Measurements from ENCODE around the gene RIMS4. TPM values are rescaled to one million over a fixed set of nuclear protein-coding genes. Genes with fewer than 3 reads are reported as not detected.

The RIMS4 gene
- total RNA-seq, 1 donor from 2014 or later, result 0.08 TPM

GRCh38 chr20:44761423-44761822 is 48.9 kb downstream of the RIMS4 start:
- no peak for ATAC-seq

GRCh38 chr20:44759595-44759994 is 50.8 kb downstream of the RIMS4 start:
- ATAC-seq, result no peak

- ATAC-seq, result no peak
Measured at GRCh38 chr20:44758247-44759101, 51.9 kb downstream of the RIMS4 start.

GRCh38 chr20:44756956-44757355 is 53.4 kb downstream of the RIMS4 start:
- no peak for ATAC-seq

- ATAC-seq, result no peak
Measured at GRCh38 chr20:44756011-44756688, 54.2 kb downstream of the RIMS4 start.

GRCh38 chr20:44754554-44754953 is 55.8 kb downstream of the RIMS4 start:
- ATAC-seq, result peak; percentile 19

- ATAC-seq, result no peak
Measured at GRCh38 chr20:44752099-44752931, 58.0 kb downstream of the RIMS4 start.

GRCh38 chr20:44750081-44750805 is 60.1 kb downstream of the RIMS4 start:
- no peak for ATAC-seq

- ATAC-seq, result no peak
Measured at GRCh38 chr20:44748005-44748370, 62.4 kb downstream of the RIMS4 start.

- peak; percentile 73 for ATAC-seq
Measured at GRCh38 chr20:44747166-44748004, 63.0 kb downstream of the RIMS4 start.

GRCh38 chr20:44746367-44747165 is 63.8 kb downstream of the RIMS4 start:
- ATAC-seq, result peak; percentile 12

GRCh38 chr20:44745598-44746366 is 64.6 kb downstream of the RIMS4 start, which contains the start of gene KCNK15:
TSS of gene KCNK15 (plus strand) at chr20:44745865. CDS start at chr20:44745911, 46 bp downstream.
- ATAC-seq, result peak; percentile 57

GRCh38 chr20:44745122-44745597 is 65.2 kb downstream of the RIMS4 start:
- ATAC-seq, result no peak

- ATAC-seq, result no peak
Measured at GRCh38 chr20:44743916-44744655, 66.3 kb downstream of the RIMS4 start.

GRCh38 chr20:44743080-44743701 is 67.2 kb downstream of the RIMS4 start:
- ATAC-seq, result no peak

- ATAC-seq, result no peak
Measured at GRCh38 chr20:44742304-44743079, 67.9 kb downstream of the RIMS4 start.

GRCh38 chr20:44739942-44740341 is 70.4 kb downstream of the RIMS4 start:
- no peak for ATAC-seq
